Activated CD4-positive, alpha-beta T cell treated with anti-CD3 and anti-CD28 coated beads for 36 hours (primary cell): ENCODE measurements around the gene PM20D2. TPM values are rescaled to one million over a fixed set of nuclear protein-coding genes. Genes with fewer than 3 reads are reported as not detected.

Experiments used
- ATAC-seq: fragments of 200-7000 bp; cut with Tn5 transposase; one replicate; pipeline ENCODE4 v1.10.0; 2021; ENCODE audit warnings: mild to moderate bottlenecking, moderate library complexity
- CTCF ChIA-PET: fragments of 350-600 bp; sonication (Branson Sonifier 250); formaldehyde crosslinking; loops from one replicate; lab custom pipeline; 2021; ENCODE audit warnings: antibody characterized with exemption; lab: Charles Lee
- POLR2A ChIA-PET: fragments of 350-600 bp; sonication (Branson Sonifier 250); formaldehyde crosslinking; loops from one replicate; lab custom pipeline; 2021; ENCODE audit warnings: antibody characterized with exemption, inconsistent platforms; lab: Charles Lee
- DNase-seq: peaks from one replicate; pipeline ENCODE4 v3.0.0-alpha.2; 2020
- H3K27ac Mint-ChIP-seq: one replicate; pipeline ENCODE4 v1.8.0; 2021; ENCODE audit warnings: mixed read lengths
- H3K27me3 Mint-ChIP-seq: one replicate; pipeline ENCODE4 v1.8.0; 2021; ENCODE audit warnings: mixed read lengths
- H3K36me3 Mint-ChIP-seq: one replicate; pipeline ENCODE4 v1.8.0; 2021; ENCODE audit warnings: low read depth, mixed read lengths
- H3K4me1 Mint-ChIP-seq: one replicate; pipeline ENCODE4 v1.8.0; 2021; ENCODE audit warnings: mixed read lengths
- H3K4me3 Mint-ChIP-seq: one replicate; pipeline ENCODE4 v1.8.0; 2021; ENCODE audit warnings: mild to moderate bottlenecking, moderate library complexity, mixed read lengths
- H3K9me3 Mint-ChIP-seq: one replicate; pipeline ENCODE4 v1.8.0; 2021; ENCODE audit warnings: low read depth, mixed read lengths
- intact Hi-C, 2 experiments: fragments of 100-400 bp; cut with DNase I in 1 of 2; cut with micrococcal nuclease in 1 of 2; formaldehyde crosslinking; loops; one replicate each; pipeline versions ENCODE4 v1.14.2 to v1.15.1; 2022 to 2024; cut with DNase I, micrococcal nuclease
- total RNA-seq, 2 experiments: library from RNA; stranded (reverse); gene quantifications; one replicate each; pipeline ENCODE4 v1.2.3, GENCODE V29; 2021

Gene PM20D2
- total RNA-seq, 2 experiments from 2014 or later, result 14.1 to 17.4 TPM

DNA sequence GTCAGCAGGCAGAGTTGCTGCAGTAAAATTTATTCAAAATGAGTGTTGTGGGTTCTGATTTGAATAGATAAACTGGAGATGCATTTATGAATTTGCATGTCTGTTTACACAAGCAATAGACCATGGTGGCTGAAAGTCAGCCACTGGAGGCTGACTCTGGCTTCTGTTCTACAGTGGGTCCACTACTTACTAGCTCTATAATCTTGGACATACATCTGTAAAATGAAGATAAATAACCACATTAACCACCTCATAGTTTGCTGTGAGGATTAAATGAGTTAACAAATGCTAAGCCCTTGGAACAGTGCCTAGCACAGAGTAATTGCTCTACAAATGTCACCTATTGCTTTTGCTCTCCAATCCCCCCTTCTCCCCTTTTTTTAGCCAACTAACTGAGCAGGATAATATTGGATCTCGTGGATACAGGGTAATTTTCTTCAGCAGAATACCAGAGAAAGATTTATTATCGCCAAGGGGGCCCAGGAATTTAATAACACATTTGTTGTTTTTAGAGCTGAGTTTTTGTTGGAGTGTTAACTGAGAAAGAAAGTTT lies 1.4 kb upstream of the PM20D2 start:
- DNase-seq (peak; percentile 12), ATAC-seq (peak; percentile 6)
- intact Hi-C loops, result loop anchor here (2.0 to 10.0 kb wide), 4 partner anchors 28 to 690 kb away; partner anchors contain the start of gene UBE2J1 (in 1 of the 2)
- POLR2A ChIA-PET, result interaction anchor here (0.6 to 3.1 kb wide), 4 partner anchors 45 to 70 kb away, joined by 3 to 20 read pairs (median 12); partner anchors contain the start of gene PNRC1
- Mint-ChIP-seq H3K4me1 (peaks cover 38% of the 10 kb centered on the region), H3K36me3 (peaks cover 13% of the 10 kb centered on the region), H3K4me3 (no peak overlapping the region), H3K27ac (no peak overlapping the region), H3K9me3 (no peaks in the 10 kb centered on the region), H3K27me3 (no peaks in the 10 kb centered on the region)
- CTCF ChIA-PET, result interaction anchor here (0.7 to 3.3 kb wide), 9 partner anchors 21 to 181 kb away, joined by 3 to 17 read pairs (median 4); partner anchors contain the start of gene RNGTT

DNA sequence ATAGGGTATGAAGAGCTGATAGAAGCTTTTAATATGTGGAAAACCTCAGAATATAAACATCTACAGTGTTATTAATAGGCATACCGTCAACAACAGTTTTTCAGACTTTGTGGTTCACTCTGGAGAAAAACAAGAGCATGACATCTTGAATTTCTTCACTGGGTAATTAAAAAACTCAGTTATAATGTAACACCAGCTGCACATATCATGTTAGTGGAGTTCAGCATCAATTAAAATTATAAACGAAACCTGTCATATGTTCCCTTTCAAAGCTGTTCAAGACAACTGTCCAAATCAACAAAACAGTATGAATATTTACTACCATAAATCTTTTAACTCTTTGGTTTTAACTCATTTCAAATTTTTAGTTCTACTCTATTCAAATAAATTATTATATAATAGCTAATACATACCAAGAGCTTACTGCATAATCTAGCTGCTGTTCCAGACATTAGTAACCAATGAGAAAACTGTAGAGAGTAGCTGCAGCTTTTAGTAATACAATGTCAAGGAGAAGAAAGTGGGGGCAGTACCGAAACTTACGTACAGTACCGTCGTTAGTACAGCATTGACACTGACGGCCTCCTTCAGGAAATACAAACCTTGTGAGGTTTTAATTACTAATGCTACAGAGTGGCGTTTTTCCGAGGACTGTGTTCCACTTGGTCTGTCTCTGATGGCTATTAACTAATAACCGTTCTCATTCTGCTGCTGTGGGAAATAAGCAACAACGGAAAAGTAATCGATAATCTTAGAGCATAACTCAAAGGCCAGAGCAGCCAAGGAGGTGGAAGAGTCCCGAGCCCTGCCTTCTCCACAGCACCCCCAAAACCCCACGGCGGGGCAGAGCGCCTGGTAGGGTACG lies 532 bp upstream of the PM20D2 start:
- H3K9me3 Mint-ChIP-seq, result no peaks in the 10 kb centered on the region
- intact Hi-C loops, result loop anchor here (1.0 to 10.0 kb wide), 9 partner anchors 28 to 689 kb away; partner anchors contain the start of genes UBE2J1 (in 2 of the 2) and PNRC1 (in 1 of the 2)
- POLR2A ChIA-PET, result interaction anchor here (0.6 to 3.1 kb wide), 11 partner anchors 15 to 153 kb away, joined by 3 to 20 read pairs (median 4); partner anchors contain the start of genes PNRC1 and SRSF12
- peak overlapping the region; percentile 97 for H3K27ac Mint-ChIP-seq
- no peaks in the 10 kb centered on the region for H3K27me3 Mint-ChIP-seq
- DNase-seq, result peak; percentile 63
- H3K4me1 Mint-ChIP-seq, result peaks cover 38% of the 10 kb centered on the region
- CTCF ChIA-PET, result interaction anchor here (0.6 to 3.3 kb wide), 14 partner anchors 22 to 182 kb away, joined by 3 to 17 read pairs (median 4); partner anchors contain the start of genes PNRC1 and RNGTT
- ATAC-seq, result peak; percentile 88
- H3K36me3 Mint-ChIP-seq, result peaks cover 22% of the 10 kb centered on the region
- H3K4me3 Mint-ChIP-seq, result peak overlapping the region; percentile 80

DNA sequence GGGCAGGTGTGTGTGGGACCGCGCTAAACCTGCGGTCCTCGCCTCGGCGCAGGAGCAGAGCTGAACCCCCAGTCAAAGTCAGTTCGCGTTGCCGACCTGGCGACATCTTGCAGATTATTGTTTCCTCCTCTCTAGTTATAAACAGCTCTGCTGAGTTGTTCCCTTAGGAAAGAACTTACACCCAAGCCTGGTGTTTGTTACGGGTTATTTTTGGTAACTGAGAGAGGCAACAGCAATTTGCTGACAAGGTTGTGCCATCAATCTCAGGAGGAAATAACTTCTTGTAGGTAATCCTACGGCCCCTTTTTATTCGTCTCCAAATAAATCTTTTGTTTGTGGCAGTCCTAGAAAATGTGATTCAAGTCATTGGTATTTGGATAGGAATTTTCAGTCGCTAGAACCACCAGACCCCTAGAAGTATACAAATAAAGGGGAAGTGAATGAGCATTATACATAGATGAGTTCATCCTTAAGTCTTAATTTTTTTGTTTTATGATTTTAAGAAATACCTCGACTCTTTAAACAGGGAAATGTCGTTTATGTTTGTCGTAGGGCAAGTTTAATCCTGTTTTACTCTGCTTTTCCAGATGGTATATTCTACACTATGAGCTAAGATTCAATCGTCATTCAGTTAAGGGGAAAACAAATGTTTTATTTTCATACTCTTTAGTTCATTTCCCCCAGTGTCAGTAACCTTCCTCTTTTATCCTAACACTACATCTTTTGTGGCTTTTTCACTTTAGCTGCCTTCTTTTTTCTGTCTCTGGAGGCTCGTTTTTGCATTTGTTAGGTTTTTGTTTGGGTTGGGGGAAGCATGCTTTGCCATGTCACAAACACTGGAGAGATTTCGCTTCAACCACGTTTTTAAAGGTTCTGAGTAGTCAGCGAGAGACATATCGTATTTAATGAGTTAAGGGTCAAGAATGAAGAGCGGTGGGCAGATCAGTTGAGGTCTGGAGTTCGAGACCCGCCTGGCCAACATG lies 1.2 kb downstream of the PM20D2 start:
- peaks cover 22% of the 10 kb centered on the region for H3K36me3 Mint-ChIP-seq
- H3K4me3 Mint-ChIP-seq, result peak overlapping the region; percentile 79
- no peak for ATAC-seq
- no peak for DNase-seq
- H3K4me1 Mint-ChIP-seq, result peaks cover 38% of the 10 kb centered on the region
- H3K27ac Mint-ChIP-seq, result peak overlapping the region; percentile 83
- CTCF ChIA-PET, result interaction anchor here (0.6 to 2.8 kb wide), 11 partner anchors 10 to 222 kb away, joined by 3 to 13 read pairs (median 3); partner anchors contain the start of gene PNRC1
- intact Hi-C loops, result loop anchor here (1.0 to 10.0 kb wide), 5 partner anchors 50 to 688 kb away; partner anchors contain the start of genes RNGTT (in 1 of the 2) and UBE2J1 (in 1 of the 2)
- POLR2A ChIA-PET, result interaction anchor here (0.6 to 3.1 kb wide), 9 partner anchors 21 to 67 kb away, joined by 3 to 20 read pairs (median 3); partner anchors contain the start of genes PNRC1 and SRSF12
- H3K9me3 Mint-ChIP-seq, result no peaks in the 10 kb centered on the region
- no peaks in the 10 kb centered on the region for H3K27me3 Mint-ChIP-seq

DNA sequence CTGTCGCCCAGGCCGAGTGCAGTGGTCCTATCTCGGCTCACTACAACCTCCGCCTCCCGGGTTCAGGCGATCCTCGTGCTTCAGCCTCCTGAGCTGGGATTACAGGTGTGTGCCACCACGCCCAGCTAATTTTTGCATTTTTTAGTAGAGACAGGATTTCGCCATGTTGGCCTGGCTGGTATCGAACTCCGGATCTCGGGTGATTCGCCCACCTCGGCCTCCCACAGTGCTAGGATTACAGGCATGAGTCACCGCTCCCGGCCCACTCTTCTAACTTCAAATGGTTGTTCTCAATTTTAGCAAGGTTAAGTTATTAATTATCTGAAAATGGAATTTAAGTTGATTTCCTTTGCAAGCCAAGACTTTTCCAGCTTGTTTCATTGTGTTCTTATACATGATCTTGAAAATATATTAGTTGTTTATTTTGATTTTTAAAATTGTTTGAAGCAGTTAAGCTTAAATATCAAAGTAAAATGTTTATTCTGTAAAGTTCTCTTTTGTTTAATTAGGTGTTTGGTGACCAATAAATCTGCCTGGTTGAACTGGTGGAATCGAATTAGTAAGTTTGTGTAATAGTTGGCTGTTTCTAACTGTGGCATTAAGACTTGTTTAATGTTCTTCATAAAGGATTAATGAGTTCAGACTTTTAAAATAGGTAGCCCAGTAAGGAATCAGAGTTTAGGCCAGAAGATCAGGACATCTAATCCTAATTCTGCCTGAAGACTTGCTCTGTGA lies 2.3 kb downstream of the PM20D2 start:
- Mint-ChIP-seq H3K4me1 (peaks cover 38% of the 10 kb centered on the region), H3K4me3 (peak overlapping the region; percentile 41), H3K36me3 (peaks cover 24% of the 10 kb centered on the region), H3K27me3 (no peaks in the 10 kb centered on the region), H3K9me3 (no peaks in the 10 kb centered on the region), H3K27ac (no peak overlapping the region)
- CTCF ChIA-PET, result interaction anchor here (0.5 to 2.8 kb wide), 7 partner anchors 9 to 662 kb away, joined by 3 to 13 read pairs (median 4); no protein-coding TSS in a partner anchor
- DNase-seq, result peak; percentile 54
- POLR2A ChIA-PET, result interaction anchor here (0.6 to 1.1 kb wide), 4 partner anchors 68 to 264 kb away, joined by 3 to 5 read pairs (median 3); partner anchors contain the start of genes PNRC1, RNGTT and RRAGD
- intact Hi-C loops, result loop anchor here (5.0 to 10.0 kb wide), 3 partner anchors 51 to 687 kb away; partner anchors contain the start of gene UBE2J1 (in 1 of the 2)
- ATAC-seq, result no peak

DNA sequence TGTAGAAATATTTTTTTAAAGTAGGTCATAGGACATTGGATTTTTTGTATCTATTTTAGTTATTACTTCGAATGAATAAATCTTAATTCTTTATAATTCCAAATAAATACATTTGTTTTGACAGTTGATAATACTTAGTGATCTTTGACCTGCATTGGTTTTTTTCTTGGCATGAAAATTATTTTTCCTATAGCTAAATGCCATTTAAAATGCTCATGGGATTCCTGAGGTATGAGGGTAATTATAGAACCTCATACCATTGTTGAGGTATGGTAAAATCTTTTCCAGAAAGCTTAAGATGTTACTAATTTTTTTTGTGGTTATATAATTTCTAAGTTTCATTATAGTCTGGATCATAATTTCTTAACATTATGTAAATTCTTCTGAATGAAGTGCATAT lies 8.3 kb downstream of the PM20D2 start:
- intact Hi-C loops, result no loop called here
- no peaks in the 10 kb centered on the region for H3K9me3 Mint-ChIP-seq
- H3K4me1 Mint-ChIP-seq, result peaks cover 2% of the 10 kb centered on the region
- DNase-seq (no peak), ATAC-seq (no peak)
- peaks cover 34% of the 10 kb centered on the region for H3K36me3 Mint-ChIP-seq
- H3K27ac Mint-ChIP-seq, result no peak overlapping the region
- ChIA-PET POLR2A (no interaction called here), CTCF (interaction anchor here (1.2 to 1.9 kb wide), 3 partner anchors 13 to 171 kb away, joined by 4 to 8 read pairs (median 4); partner anchors contain the start of gene GABRR2)
- no peaks in the 10 kb centered on the region for H3K27me3 Mint-ChIP-seq
- H3K4me3 Mint-ChIP-seq, result no peak overlapping the region

DNA sequence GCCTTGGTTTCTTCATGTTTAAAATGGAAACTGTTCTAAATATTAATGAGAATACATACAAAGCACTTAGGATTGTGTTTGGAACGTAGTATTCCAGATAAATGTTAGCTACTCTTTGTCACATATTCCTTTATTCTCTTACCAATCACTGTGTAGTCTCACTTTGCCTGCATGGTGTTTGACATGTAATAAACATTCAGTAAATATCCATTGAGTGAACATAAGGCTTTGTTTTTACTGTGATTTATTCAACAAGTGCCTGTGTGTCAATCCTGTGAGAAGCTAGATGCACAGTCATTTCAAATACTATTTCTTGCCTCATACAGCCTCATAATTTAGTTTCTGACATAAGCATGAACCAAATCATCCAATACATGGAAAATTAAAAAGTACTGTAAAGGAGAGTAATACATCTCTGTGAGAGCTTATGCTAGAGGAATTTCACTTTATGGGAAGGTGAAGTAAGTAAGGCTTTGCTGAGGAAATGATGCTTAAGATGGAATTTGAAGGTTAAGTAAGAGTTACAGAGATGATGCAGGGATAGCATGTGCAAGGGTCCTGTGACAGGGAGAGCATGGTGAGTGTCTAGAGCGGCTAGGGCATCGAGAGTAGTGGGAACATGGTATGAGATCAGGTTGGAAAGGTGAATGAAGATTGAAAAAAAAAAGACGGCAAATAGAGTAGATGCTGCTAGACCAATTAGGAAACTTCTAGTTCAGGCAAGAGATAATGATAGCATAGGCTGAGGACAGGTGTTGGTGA lies 14.7 kb downstream of the PM20D2 start:
- Mint-ChIP-seq H3K4me1 (no peaks in the 10 kb centered on the region), H3K4me3 (no peak overlapping the region), H3K9me3 (no peaks in the 10 kb centered on the region), H3K36me3 (peaks cover 36% of the 10 kb centered on the region), H3K27ac (no peak overlapping the region), H3K27me3 (no peaks in the 10 kb centered on the region)
- no peak for ATAC-seq
- intact Hi-C loops, result no loop called here
- POLR2A ChIA-PET, result no interaction called here
- CTCF ChIA-PET, result no interaction called here
- DNase-seq, result no peak

DNA sequence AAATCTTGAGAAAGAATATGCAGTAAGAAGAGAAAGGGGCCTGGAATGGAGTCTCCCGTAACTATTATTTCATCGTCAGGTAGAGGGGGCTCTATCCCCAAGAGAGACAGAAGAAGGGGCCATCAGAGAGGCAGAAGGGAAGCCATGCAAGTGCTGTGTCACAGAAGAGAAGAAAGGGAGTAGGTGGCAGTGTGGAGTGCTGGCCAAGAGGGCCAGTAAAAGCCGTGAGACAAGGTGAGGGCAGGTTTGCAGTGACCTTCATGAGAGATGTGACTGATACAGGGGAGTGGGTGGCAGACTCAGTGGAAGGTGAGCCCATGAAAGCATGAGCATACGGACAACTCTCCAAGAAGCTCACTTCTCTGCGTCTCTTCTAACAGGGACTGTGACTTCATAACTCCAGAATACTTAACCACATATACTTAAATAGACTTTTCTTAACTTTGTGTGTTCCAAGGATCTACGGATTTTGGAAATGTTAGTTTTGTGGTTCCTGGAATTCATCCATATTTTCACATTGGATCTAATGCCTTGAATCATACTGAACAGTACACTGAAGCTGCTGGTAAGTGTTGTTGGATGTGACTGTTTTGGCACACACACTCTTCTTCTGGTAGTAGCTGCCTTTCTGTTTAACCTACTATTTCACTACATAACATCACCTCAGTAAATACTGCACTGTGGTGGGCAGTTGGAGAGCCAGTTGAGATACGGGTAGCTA lies 15.6 kb downstream of the PM20D2 start:
- Mint-ChIP-seq H3K36me3 (peaks cover 31% of the 10 kb centered on the region), H3K27ac (no peak overlapping the region), H3K9me3 (no peaks in the 10 kb centered on the region), H3K27me3 (no peaks in the 10 kb centered on the region), H3K4me1 (no peaks in the 10 kb centered on the region), H3K4me3 (no peak overlapping the region)
- ChIA-PET CTCF (interaction anchor here (1.1 kb wide), 1 partner anchor 20 kb away, joined by 3 read pairs; no protein-coding TSS in a partner anchor), POLR2A (no interaction called here)
- intact Hi-C loops, result no loop called here
- DNase-seq (no peak), ATAC-seq (no peak)

DNA sequence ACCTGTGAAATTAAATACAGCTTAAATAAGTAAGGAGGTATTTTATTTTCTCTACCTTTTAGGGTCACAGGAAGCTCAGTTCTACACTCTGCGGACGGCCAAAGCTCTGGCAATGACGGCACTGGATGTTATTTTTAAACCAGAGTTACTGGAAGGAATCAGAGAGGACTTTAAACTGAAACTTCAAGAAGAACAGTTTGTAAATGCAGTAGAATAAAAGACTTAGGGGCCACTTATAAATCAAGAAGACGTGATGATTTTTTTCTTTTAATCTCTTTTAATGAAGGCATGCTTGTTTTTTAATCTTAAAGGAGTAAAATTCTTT lies 16.2 kb downstream of the PM20D2 start:
- no peak for ATAC-seq
- no peaks in the 10 kb centered on the region for H3K4me1 Mint-ChIP-seq
- DNase-seq, result no peak
- no peak overlapping the region for H3K27ac Mint-ChIP-seq
- intact Hi-C loops, result no loop called here
- no peaks in the 10 kb centered on the region for H3K27me3 Mint-ChIP-seq
- H3K4me3 Mint-ChIP-seq, result no peak overlapping the region
- H3K9me3 Mint-ChIP-seq, result no peaks in the 10 kb centered on the region
- ChIA-PET CTCF (interaction anchor here (1.0 to 1.1 kb wide), 2 partner anchors 19 to 80 kb away, joined by 3 read pairs; no protein-coding TSS in a partner anchor), POLR2A (no interaction called here)
- H3K36me3 Mint-ChIP-seq, result peaks cover 29% of the 10 kb centered on the region

DNA sequence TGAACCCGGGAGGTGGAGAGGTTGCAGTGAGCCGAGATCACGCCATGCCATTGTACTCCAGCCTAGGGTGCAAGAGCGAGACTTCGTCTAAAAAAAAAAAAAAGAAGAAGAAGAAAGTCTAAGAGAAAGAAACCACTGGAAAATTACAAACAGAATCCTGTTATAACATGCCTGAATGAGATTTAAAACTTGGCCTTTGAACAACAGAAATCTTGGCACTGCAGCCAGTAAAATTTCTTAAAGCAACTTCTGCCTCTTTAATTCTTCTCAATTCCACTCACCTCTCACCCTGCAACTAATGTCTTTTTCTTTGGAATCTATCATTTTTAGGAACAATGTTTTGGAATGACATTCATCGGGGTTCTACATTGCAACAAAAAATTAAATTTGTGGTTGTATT lies 26.3 kb downstream of the PM20D2 start:
- POLR2A ChIA-PET, result interaction anchor here (0.6 kb wide), 1 partner anchor 25 kb away, joined by 3 read pairs; no protein-coding TSS in a partner anchor

More for the DNA sequence above, 26.3 kb downstream of the PM20D2 start:
- Mint-ChIP-seq H3K4me1 (no peaks in the 10 kb centered on the region), H3K27me3 (no peaks in the 10 kb centered on the region), H3K9me3 (no peaks in the 10 kb centered on the region), H3K4me3 (no peak overlapping the region), H3K27ac (no peak overlapping the region), H3K36me3 (no peaks in the 10 kb centered on the region)
- CTCF ChIA-PET, result no interaction called here
- DNase-seq (no peak), ATAC-seq (no peak)
- intact Hi-C loops, result no loop called here
